Liver (tissue), 9 donors: ENCODE data around the gene GIMAP1. TPM values are rescaled to one million over a fixed set of nuclear protein-coding genes. Genes with fewer than 3 reads are reported as not detected.
A peak's percentile ranks its signal among the peaks of the same experiment; 100 is the strongest.
"Not testable (repeated sequence)": the region's sequence is repeated elsewhere in the genome, so short reads cannot be mapped to it uniquely, and the experiment has no call there.

Source experiments
- DNase-seq: peaks from one replicate; pipeline ENCODE4 v3.0.0-alpha.2; 2017; ENCODE audit warnings: low spot score
- H3K27ac ChIP-seq, 2 donors: one replicate each; pipeline ENCODE4 v1.7.0; 2013; ENCODE audit warnings: inconsistent platforms in 2 of 2, low read length in 2 of 2, control low read depth in 1 of 2, low read depth in 1 of 2, mild to moderate bottlenecking in 1 of 2
- H3K27me3 ChIP-seq, 4 donors: one replicate each; pipeline versions ENCODE4 v1.6.1 to v1.7.0; 2013; ENCODE audit warnings: low read length in 3 of 4, inconsistent platforms in 1 of 4, mild to moderate bottlenecking in 1 of 4, moderate library complexity in 1 of 4; ENCODE audit not compliant: control insufficient read depth in 4 of 4, insufficient read depth in 4 of 4
- H3K36me3 ChIP-seq, 4 donors: one replicate each; pipeline versions ENCODE4 v1.6.1 to v1.7.0; 2013; ENCODE audit warnings: low read length in 3 of 4, mild to moderate bottlenecking in 3 of 4, low read depth in 1 of 4, moderate library complexity in 1 of 4; ENCODE audit not compliant: control insufficient read depth in 4 of 4, insufficient read depth in 3 of 4
- H3K4me1 ChIP-seq, 4 donors: one replicate each; pipeline versions ENCODE4 v1.6.1 to v1.7.0; 2013; ENCODE audit warnings: low read length in 3 of 4, mild to moderate bottlenecking in 3 of 4, moderate library complexity in 1 of 4; ENCODE audit not compliant: control insufficient read depth in 4 of 4, insufficient read depth in 4 of 4
- H3K4me3 ChIP-seq, 3 donors: one replicate each; pipeline versions ENCODE4 v1.6.1 to v1.7.0; 2013; ENCODE audit warnings: low read length in 3 of 3, control low read depth in 1 of 3, low read depth in 1 of 3, mild to moderate bottlenecking in 1 of 3
- H3K9ac ChIP-seq, 2 donors: one replicate each; pipeline ENCODE4 v1.7.0; 2013; ENCODE audit warnings: low read length in 2 of 2, mild to moderate bottlenecking in 2 of 2, moderate library complexity in 2 of 2, control low read depth in 1 of 2, low read depth in 1 of 2
- H3K9me3 ChIP-seq, 4 donors: one replicate each; pipeline versions ENCODE4 v1.6.1 to v1.7.0; 2013; ENCODE audit warnings: low read length in 3 of 4; ENCODE audit not compliant: control insufficient read depth in 4 of 4
- ATF3 ChIP-seq: IDR thresholded peaks from 2 replicates; pipeline ENCODE4 v1.6.1; 2016; ENCODE audit warnings: antibody characterized with exemption
- CTCF ChIP-seq: fragments of 150-350 bp; IDR thresholded peaks from 2 replicates; pipeline ENCODE4 v1.5.1; 2017; ENCODE audit warnings: improper control_type of control experiment, low read depth, low read length; ENCODE audit not compliant: missing input control
- EGR1 ChIP-seq, 2 donors: IDR thresholded peaks; 2 replicates each; pipeline ENCODE4 v1.6.1; 2016 to 2018; ENCODE audit warnings: antibody characterized with exemption in 2 of 2, low read depth in 2 of 2
- FOXA1 ChIP-seq: IDR thresholded peaks from 2 replicates; pipeline ENCODE4 v1.6.1; 2016; ENCODE audit warnings: antibody characterized with exemption
- FOXA2 ChIP-seq: IDR thresholded peaks from 2 replicates; pipeline ENCODE4 v1.6.1; 2016; ENCODE audit warnings: antibody characterized with exemption
- GABPA ChIP-seq, 2 donors: IDR thresholded peaks in 1 of 2; conservative IDR thresholded peaks in 1 of 2; 2 replicates each; pipeline ENCODE4 v1.6.1; 2016; ENCODE audit warnings: antibody characterized with exemption in 2 of 2, mild to moderate bottlenecking in 1 of 2, moderate library complexity in 1 of 2
- HNF4A ChIP-seq, 2 donors: conservative IDR thresholded peaks; 2 replicates each; pipeline ENCODE4 v1.6.1; 2016; ENCODE audit warnings: antibody characterized with exemption in 2 of 2, mild to moderate bottlenecking in 2 of 2
- HNF4G ChIP-seq: IDR thresholded peaks from 2 replicates; pipeline ENCODE4 v1.6.1; 2016; ENCODE audit warnings: antibody characterized with exemption
- JUND ChIP-seq, 2 donors: IDR thresholded peaks; 2 replicates each; pipeline ENCODE4 v1.6.1; 2016; ENCODE audit warnings: antibody characterized with exemption in 2 of 2
- MAX ChIP-seq: IDR thresholded peaks from 2 replicates; pipeline ENCODE4 v1.6.1; 2016; ENCODE audit warnings: antibody characterized with exemption
- NR2F2 ChIP-seq: IDR thresholded peaks from 2 replicates; pipeline ENCODE4 v1.6.1; 2016; ENCODE audit warnings: antibody characterized with exemption
- RAD21 ChIP-seq, 2 donors: IDR thresholded peaks; 2 replicates each; pipeline ENCODE4 v1.6.1; 2016; ENCODE audit warnings: antibody characterized with exemption in 2 of 2, mild to moderate bottlenecking in 2 of 2
- RXRA ChIP-seq, 2 donors: IDR thresholded peaks; 2 replicates each; pipeline ENCODE4 v1.6.1; 2017 to 2018; ENCODE audit warnings: antibody characterized with exemption in 2 of 2, mild to moderate bottlenecking in 1 of 2
- SP1 ChIP-seq: IDR thresholded peaks from 2 replicates; pipeline ENCODE4 v1.6.1; 2018; ENCODE audit warnings: antibody characterized with exemption, mild to moderate bottlenecking
- TAF1 ChIP-seq: conservative IDR thresholded peaks from 2 replicates; pipeline ENCODE4 v1.6.1; 2016; ENCODE audit warnings: antibody characterized with exemption, mild to moderate bottlenecking
- YY1 ChIP-seq: IDR thresholded peaks from 2 replicates; pipeline ENCODE4 v1.6.1; 2016; ENCODE audit warnings: antibody characterized with exemption, mild to moderate bottlenecking
- WGBS: extraction: QIAGEN DNeasy Blood & Tissue Kit; methylation state at CpG from one replicate; pipeline ENCODE4 v1.1.7; 2013; 5-methylcytosine and 5-hydroxymethylcytosine counted together
- polyA plus RNA-seq, 2 donors: library from polyadenylated mRNA; stranded (reverse) in 1 of 2; unstranded in 1 of 2; fragments of 200-250 nt in 1 of 2; fragments of >200 nt in 1 of 2; fragmentation: Nextera tagmentation in 1 of 2; extraction: Ambion mirVana in 1 of 2; gene quantifications; one replicate each; pipeline versions ENCODE4 v1.2.1 to v1.2.3, GENCODE V29; 2013 to 2015
- total RNA-seq, 2 donors: library from RNA; depleted of rRNA; stranded (reverse); fragments of >200 nt; gene quantifications; one replicate each; pipeline ENCODE4 v1.2.3, GENCODE V29; 2014
- TF ChIP-seq, protein P1 (sequence below): IDR thresholded peaks from 2 replicates; pipeline ENCODE4 v1.6.1; 2016; ENCODE audit warnings: antibody characterized with exemption
- TF ChIP-seq, protein P2 (sequence below): IDR thresholded peaks from 2 replicates; pipeline ENCODE4 v1.6.1; 2016; ENCODE audit warnings: antibody characterized with exemption, mild to moderate bottlenecking
- donor health status: healthy.
- donor health status: healthy.
- donor health status: healthy.
- donor health status: healthy.
- donor health status: healthy.

The GIMAP1 gene
- total and polyA plus RNA-seq, 4 donors = 1.5 to 3.8 (median 2.5) TPM

DNA sequence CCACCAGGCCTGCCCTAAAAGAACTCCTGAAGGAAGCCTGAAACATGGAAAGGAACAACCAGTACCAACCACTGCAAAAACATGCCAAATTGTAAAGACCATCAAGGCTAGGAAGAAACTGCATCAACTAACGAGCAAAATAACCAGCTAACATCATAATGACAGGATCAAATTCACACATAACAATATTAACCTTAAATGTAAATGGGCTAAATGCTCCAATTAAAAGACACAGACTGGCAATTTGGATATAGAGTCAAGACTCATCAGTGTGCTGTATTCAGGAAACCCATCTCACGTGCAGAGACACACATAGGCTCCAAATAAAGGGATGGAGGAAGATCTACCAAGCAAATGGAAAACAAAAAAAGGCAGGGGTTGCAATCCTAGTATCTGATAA, 36.0 kb upstream of the GIMAP1 start:
- not testable (repeated sequence) for H3K4me1 ChIP-seq, H3K27me3 ChIP-seq, H3K4me3 ChIP-seq, H3K27ac ChIP-seq, DNase-seq, H3K9me3 ChIP-seq, H3K36me3 ChIP-seq, H3K9ac ChIP-seq
- WGBS = 95% methylated on average over 2 of the region's 2 CpGs

DNA sequence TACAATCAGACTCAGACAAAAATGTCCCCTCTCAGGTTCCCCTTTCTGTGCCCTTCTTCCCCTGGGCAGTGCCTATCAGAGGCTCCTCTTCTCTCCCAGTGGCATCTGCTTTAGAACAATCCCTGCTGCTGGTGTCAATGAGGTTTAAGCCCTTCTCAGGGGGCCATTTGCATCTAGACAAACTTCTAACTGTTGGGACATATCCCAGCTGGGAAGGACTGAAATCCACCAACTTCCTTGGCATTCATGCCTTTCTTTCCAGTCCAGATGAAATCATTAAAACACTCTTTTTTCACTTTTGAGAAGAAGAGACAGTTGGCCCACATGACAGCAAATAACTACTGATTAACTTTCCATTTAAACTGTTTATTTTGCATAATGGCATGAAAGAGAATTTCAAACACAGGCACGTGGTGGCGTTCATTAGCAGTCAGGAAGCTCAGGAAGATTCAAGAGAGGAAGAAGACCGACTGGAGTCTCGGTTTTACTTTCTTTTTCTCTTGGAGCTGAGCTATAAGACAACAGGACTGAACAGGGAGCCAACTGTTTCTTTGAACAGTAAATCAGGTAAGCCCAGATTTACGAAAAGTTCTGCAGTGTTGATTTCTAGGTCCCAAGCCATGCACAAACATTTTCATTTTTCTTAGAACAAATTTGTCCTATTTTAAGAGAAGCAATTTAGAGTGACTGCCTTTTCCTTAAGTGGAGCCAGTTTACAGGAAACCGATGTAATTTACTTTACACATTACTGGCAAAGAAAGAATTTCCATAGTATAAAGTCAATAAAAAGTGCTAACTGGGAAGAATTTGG, 31.0 kb upstream of the GIMAP1 start, which contains the start of gene GIMAP2:
TSS of gene GIMAP2 (plus strand) at position 488 of the 811 bp plus-strand sequence. CDS start 1,354 bp downstream, outside the sequence.
- H3K27ac ChIP-seq = peak within 1 kb of the TSS; percentile 61 to 64
- H3K4me1 ChIP-seq = peaks cover 0 to 9% (median 3%) of the 10 kb centered on the region in 4 donors
- 19% methylated on average over 6 of the region's 6 CpGs for WGBS
- DNase-seq = no peak
- H3K9me3 ChIP-seq = no peaks in the 10 kb centered on the region
- peak within 1 kb of the TSS; percentile 52 to 83 (median 68) for H3K4me3 ChIP-seq
- H3K9ac ChIP-seq = peak within 1 kb of the TSS; percentile 83 to 98
- no peaks in the 10 kb centered on the region for H3K27me3 ChIP-seq
- peaks cover 0 to 5% (median 4%) of the 10 kb centered on the region in 4 donors for H3K36me3 ChIP-seq
- TF ChIP-seq NR2F2 (no peak), RXRA (IDR thresholded peaks at IDR 0.05) (no peak), YY1 (peak; percentile 42), EGR1 (IDR thresholded peaks at IDR 0.05; ENCODE audit: low read depth in 2 of 2) (no peak), ATF3 (no peak), HNF4G (no peak), MAX (peak; percentile 41), CTCF (no peak), RAD21 (IDR thresholded peaks at IDR 0.05) (peak; percentile 24 to 25), JUND (IDR thresholded peaks at IDR 0.05) (peak in 1 of 2 donors; percentile 16), FOXA2 (no peak), FOXA1 (no peak), GABPA (IDR thresholded peaks at IDR 0.05 in 1 of 2, conservative IDR thresholded peaks at IDR 0.05 in 1 of 2) (no peak), SP1 (peak; percentile 15), HNF4A (conservative IDR thresholded peaks at IDR 0.05) (no peak), TAF1 (no peak)
- TF ChIP-seq, protein P1, sequence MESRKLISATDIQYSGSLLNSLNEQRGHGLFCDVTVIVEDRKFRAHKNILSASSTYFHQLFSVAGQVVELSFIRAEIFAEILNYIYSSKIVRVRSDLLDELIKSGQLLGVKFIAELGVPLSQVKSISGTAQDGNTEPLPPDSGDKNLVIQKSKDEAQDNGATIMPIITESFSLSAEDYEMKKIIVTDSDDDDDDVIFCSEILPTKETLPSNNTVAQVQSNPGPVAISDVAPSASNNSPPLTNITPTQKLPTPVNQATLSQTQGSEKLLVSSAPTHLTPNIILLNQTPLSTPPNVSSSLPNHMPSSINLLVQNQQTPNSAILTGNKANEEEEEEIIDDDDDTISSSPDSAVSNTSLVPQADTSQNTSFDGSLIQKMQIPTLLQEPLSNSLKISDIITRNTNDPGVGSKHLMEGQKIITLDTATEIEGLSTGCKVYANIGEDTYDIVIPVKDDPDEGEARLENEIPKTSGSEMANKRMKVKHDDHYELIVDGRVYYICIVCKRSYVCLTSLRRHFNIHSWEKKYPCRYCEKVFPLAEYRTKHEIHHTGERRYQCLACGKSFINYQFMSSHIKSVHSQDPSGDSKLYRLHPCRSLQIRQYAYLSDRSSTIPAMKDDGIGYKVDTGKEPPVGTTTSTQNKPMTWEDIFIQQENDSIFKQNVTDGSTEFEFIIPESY = no peak
- TF ChIP-seq, protein P2, sequence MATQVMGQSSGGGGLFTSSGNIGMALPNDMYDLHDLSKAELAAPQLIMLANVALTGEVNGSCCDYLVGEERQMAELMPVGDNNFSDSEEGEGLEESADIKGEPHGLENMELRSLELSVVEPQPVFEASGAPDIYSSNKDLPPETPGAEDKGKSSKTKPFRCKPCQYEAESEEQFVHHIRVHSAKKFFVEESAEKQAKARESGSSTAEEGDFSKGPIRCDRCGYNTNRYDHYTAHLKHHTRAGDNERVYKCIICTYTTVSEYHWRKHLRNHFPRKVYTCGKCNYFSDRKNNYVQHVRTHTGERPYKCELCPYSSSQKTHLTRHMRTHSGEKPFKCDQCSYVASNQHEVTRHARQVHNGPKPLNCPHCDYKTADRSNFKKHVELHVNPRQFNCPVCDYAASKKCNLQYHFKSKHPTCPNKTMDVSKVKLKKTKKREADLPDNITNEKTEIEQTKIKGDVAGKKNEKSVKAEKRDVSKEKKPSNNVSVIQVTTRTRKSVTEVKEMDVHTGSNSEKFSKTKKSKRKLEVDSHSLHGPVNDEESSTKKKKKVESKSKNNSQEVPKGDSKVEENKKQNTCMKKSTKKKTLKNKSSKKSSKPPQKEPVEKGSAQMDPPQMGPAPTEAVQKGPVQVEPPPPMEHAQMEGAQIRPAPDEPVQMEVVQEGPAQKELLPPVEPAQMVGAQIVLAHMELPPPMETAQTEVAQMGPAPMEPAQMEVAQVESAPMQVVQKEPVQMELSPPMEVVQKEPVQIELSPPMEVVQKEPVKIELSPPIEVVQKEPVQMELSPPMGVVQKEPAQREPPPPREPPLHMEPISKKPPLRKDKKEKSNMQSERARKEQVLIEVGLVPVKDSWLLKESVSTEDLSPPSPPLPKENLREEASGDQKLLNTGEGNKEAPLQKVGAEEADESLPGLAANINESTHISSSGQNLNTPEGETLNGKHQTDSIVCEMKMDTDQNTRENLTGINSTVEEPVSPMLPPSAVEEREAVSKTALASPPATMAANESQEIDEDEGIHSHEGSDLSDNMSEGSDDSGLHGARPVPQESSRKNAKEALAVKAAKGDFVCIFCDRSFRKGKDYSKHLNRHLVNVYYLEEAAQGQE = no peak
